GM15510 (cell line): Measurements from ENCODE around the gene TMPRSS4.

Experiments used
- POLR2A ChIP-seq: IDR thresholded peaks from 3 replicates; pipeline ENCODE4 v1.6.1; 2011; ENCODE audit warnings: borderline replicate concordance; ENCODE audit not compliant: insufficient read length; ENCODE audit errors: extremely low read depth

TMPRSS4 gene

DNA sequence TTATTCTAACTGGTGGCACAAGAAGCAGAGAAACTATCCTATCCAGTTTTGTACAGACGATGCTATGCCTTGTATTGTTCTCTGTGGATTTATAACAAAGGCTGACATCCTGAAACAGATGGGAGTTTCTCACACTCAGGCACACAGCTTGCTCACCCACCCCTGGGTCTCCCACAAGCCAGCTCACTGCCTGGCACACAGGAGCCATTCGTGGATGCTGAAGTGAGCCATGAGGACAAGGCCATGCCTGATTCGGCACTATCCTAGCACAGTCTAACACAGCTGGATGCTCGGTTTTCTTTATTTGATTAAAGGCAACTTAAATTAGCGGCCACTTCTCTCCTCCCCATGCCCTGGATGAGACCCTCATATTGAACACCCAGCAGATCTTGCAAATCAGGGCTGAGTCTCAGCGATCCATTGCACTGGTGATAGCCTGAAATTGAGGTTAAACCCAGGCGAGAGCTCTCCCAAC lies 25.7 kb upstream of the TMPRSS4 start:
- TF ChIP-seq POLR2A: no peak

DNA sequence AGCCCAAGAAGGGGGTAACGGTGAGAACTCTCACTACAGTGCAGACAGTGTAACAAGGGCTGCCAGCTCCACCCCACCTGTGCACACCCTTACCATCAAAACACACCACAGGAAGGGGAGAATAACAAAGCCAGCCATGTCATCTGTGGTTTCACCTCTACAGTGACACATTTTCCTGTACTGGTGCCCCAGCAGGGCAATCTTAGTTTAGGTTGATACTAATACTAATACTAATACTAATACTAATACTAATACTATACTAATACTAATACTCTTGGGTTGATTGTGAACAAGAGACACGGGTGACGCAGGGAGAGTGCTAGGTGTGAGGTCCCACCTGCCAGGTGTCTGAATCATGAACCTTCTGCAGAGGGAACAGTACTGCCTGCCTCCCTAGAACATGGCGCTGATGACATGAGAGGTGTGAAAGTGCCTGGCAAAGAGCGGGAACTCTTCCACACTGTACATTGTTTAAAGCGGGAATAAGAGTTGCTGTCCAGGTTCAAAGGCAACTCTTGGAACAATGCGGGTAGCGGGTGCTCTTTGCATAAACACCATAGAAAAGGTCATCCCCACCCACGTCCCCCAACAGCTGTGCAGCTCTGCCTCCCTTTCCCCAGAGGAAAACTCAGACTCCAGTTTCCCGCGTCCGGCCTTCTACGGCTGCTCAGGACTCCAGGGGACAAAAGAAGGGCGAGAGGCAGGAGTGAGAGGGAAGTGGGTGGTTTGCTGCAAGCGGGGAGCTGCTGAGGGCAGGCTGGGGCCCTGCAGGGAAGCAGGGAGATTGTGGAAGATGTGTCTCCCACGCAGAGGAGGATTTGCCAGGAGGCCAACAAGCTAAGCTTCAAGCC lies 25.0 kb upstream of the TMPRSS4 start:
- no peak for TF ChIP-seq POLR2A

DNA sequence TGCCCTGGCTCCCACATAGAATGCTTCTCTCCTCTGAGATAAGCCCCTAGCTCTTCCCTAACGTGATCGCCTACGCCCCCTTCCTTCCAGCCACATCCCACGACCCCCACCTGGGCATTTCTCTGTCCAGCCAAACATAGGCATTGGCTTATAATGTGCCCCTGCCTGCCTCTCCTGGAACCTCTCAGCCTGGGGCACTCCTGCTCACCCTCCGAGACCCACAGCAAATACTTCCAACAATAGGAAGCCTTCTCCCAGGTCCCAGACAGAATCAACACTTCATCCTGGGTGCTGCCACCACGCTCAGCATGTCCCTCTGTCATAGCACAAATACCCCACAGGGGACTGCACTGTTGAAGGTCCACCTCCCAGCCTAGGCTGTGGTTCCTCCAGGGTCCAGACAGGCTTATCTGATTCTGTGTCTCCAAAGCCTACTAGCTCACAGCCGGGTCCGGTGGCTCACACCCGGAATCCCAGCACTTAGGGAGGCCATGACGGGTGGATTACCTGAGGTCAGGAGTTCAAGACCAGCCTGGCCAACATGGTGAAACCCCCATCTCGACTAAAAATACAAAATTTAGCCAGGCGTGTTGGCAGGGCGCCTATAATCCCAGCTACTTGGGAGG lies 24.2 kb upstream of the TMPRSS4 start:
- TF ChIP-seq POLR2A: no peak

DNA sequence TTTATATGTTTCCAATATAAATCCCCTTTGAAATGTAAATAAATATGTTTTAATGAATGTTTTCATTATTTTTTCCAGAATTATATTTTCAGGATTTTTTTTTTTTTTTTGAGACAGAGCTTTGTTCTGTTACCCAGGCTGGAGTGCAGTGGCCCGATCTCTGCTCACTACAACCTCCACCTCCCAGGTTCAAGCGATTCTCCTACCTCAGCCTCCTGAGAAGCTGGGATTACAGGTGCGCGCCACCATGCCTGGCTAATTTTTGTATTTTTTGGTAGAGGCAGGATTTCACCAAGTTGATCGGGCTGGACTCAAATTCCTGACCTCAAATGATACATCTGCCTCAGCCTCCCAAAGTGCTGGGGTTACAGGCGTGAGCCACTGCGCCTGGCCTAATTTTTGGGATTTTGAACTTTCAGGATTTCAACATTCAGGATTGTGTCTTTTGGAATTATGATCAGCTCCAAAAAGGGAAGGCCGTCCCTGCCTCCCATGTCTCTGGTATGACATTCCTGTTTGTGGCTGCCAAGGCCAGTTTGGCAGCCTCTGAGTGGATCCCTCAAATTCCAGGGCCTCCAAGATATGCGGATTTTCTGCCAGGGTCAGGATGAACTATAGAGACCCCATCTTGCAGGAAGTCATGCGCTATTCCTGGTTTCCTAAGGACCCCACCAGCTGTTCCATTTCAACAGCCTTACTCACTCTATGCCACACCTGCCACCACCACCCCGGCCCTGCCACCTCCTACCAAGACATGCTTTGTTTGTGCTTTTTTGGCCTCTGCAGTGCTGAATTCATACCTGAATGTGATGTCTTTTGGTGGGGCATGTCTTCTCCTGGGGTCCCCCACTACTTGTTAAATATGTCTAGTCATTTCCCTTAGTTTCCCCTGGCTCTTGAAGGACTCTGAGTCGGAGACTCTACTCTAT lies 21.9 kb upstream of the TMPRSS4 start:
- TF ChIP-seq POLR2A: no peak

DNA sequence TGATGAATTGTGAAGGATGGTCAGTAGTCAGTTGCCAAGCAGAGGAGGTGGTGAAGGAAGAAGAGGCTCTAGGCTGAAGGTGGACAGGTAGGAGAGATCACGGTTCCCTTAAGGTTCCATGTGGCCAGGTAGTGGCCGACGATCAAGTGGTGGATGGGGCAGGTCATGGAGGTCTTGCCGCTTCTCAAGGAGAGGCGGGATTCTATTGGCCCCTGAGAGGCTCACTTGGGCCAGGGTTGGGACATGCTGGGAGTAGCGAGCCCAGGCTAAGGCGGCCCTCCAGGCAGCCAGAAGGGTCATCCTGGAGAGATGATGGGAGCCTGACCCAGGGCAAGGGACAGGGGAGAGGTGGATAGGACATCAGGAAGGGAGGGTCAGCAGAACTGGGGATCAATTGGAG lies 20.9 kb upstream of the TMPRSS4 start:
- no peak for TF ChIP-seq POLR2A

DNA sequence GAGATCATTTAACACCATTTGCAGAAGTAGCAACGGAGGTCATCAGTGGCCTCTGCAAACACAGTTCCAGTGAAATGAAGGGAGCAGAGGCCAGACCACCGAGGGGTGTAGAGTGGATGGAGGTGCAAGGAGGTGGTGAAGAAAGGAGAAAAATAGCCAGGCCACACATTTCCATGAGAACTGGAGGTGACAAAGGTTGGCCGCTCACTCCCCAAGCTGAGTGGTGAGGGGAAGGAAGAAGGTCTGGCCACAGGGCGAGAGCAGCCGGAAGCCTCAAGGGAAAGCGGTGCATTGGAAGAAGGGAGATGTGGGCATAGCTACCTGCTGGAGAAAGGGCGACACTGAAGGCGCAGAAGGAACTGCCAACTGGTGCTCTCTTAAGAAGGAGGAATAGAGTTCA lies 20.1 kb upstream of the TMPRSS4 start:
- TF ChIP-seq POLR2A: no peak

DNA sequence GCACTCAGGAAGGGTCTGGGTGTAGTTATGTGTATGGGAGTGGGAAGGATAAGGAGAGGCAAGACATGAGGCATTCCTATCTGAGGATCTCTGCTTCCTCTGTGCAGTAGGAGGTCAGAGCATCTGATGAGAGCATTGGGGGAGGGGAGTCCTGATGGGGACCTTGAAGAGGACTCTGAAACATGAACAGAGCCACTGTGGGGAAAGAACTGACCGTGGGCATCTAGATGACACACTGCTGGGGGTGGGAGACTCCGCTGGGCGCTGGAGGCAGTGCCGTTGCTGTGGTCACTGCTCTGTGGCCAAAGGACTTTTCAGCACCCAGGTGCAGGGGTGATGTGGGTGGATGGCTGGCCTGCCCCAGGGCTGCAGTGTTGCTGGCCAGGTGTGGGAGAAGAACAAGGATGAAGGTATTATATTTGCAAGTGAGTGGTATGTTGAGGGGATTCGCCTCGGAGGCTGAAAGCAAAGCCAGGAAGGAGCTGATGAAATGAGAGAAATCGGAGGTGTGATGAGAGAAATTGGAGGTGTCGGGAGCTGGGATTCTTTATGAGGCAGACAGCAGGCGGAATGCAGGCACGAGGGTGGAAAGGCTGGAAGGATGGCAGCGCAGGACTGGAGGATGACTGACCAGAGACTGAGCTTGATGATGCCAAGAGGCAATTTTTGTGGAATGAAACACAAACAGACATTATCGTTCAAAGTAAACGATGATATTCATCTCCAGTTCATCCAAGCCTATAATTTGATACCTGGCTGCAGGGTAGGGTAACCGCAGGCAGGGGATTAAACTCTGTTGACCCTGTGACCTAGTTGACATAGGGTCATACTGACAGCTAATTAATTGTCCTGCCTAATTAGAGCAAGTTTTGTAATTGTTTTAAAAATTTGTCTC lies 19.4 kb upstream of the TMPRSS4 start:
- no peak for TF ChIP-seq POLR2A

DNA sequence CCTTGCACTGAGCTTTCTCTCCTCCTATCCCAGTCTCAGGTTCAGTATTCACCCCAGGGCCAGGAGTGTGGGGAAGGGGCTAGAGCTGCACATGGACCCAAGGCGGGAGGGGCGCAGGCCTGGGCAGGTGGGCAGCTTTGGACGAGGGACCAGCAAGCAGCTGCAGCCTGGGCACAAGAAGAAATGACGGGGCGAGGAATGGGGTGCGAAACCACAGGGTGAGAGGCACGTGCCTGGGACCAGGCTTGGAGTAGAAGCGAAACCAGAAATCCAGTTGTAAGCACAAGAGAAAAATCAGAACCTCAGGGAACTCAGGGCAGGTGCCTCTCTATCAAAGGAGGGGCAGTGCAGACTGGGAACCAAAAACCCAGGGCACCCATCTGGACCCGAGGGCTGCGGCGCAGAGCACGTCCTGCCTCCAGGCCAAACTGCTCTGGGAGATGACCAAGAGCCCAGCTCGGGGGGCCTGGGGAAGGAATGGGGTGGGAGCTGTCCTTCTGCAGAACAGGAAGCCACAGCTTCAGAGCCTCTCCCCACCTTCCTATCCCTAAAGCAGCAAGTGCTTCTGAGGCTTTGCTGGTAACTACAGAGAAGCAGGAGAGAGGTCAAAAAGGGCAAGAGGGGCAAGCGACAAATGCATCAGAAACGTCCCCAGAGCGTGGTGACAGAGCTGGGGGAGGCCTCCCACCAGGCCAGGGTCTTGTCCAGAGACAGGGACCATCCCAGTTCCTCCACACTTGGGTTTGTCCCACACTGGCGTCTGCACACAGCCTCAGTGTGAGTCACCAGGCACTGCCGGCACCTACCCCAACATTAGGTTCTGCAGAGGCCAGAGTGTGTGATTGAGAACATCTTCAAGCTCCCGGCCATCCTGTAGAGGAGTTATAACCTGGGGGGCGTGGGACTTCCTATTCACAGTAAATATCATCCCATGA lies 18.3 kb upstream of the TMPRSS4 start:
- TF ChIP-seq POLR2A: no peak

DNA sequence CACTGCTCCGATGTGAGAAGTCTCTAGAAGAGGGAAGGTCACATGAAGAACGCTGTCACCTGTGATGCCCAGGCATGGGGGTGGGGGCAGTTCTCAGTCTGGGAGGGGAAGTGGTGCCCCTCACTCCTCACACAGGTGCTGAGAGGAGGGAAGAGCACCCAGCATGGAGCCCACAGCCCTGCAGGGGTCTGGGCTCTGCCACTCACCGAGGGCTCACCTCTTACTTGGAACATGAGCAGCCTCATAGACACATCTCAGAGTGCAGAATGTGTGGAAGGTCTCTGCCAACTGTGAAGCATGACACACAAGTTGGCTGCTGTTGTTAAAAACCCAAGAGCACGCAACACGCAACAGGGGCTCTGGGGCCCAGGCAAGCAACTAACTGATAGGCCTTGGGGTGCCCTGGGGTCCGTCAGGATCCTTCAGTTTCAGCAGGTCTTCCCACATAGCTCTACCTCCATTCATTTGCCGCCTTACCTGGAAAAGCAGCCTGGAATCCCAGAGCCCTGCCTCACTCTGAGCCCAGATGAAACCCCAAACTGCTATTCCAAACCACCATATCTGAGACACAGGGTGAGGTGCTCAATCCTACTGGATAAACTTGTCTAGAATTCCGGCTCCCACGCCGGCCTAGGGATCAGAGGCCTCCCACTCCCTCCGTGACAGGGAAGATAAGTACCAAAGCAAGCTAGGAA lies 17.5 kb upstream of the TMPRSS4 start:
- no peak for TF ChIP-seq POLR2A

DNA sequence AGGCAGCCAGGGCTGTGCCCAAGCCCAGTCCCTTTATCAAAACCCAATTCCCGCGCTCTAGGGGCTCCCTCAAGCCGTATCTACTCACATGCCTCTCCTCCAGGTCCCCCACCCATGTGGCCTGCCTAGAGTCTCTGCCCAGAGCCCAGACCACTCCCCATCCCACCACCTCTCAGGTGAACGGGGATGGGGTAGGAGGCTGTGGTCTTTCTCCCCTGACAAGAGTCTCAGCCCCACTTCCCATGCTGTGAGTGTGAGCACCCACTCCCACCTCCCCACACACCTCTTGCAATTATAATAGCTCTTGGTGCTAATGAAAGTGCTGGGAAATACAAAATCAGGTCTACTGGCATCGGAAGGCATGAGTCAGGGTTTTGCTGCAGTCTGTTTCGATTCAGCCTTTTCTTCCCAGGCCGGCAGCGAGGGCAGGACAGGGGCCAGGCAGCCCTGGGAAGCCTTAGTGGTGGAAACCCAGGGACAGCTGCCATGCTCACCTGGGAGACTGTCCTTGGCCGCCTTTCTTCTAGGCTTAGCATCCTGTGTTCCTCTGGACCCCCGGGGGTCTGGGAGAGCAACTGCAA lies 16.7 kb upstream of the TMPRSS4 start:
- TF ChIP-seq POLR2A: no peak

DNA sequence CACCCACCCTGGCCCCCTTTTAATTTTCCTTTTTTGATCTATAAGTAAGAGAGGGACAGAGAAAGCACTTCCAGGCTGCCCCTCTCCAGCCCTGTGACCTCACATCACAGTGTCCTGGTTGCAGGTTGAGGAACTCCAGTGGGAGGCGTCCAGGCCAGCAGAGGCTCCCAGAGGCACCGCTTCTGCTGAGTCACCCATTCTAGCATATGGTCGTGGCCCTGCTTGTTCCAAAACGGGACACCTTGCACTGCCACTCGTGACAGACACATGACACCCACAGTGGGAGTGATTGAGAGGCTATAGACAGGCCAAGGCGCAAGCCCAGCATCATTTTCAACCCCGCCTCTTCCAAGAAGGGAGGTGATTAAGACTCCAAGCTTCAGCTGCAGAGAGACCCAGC lies 16.0 kb upstream of the TMPRSS4 start:
- no peak for TF ChIP-seq POLR2A

DNA sequence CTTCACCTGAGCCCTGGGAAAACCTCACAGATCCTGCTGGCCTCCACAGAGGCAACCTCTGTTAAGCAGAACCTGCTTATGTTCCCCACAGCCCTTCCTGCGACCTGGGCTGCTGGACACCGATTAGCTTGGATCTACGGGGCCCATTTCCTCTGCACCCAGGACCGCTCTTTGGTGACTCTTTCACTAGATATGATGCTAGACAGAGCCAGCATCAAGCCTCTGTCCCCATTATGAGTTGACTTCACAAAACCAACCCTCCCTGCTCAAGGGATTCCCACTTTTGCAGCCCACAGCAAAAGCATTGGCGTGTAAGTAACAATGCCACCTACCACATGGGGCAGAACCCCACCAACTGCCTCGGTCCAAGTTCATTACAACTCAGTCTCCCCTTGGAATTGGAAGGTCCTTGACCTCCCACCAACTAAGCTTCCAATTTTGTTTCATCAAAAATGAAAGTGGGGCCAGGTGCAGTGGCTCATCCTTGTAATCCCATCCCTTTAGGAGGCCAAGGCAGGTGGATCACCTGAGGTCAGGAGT lies 15.2 kb upstream of the TMPRSS4 start:
- no peak for TF ChIP-seq POLR2A
